HG02938 (cell line): ENCODE measurements around the gene TPR.
A peak's percentile ranks its signal among the peaks of the same experiment; 100 is the strongest.

Experiments used
- ATAC-seq: cut with Tn5 transposase; IDR thresholded peaks from one replicate; pipeline ENCODE4 v1.9.1; 2021; ENCODE audit warnings: mild to moderate bottlenecking, moderate library complexity; ENCODE audit not compliant: unreplicated experiment

Gene TPR

GRCh38 chr1:186291271-186291670 lies 83.8 kb downstream of the TPR start:
- ATAC-seq = no peak

DNA sequence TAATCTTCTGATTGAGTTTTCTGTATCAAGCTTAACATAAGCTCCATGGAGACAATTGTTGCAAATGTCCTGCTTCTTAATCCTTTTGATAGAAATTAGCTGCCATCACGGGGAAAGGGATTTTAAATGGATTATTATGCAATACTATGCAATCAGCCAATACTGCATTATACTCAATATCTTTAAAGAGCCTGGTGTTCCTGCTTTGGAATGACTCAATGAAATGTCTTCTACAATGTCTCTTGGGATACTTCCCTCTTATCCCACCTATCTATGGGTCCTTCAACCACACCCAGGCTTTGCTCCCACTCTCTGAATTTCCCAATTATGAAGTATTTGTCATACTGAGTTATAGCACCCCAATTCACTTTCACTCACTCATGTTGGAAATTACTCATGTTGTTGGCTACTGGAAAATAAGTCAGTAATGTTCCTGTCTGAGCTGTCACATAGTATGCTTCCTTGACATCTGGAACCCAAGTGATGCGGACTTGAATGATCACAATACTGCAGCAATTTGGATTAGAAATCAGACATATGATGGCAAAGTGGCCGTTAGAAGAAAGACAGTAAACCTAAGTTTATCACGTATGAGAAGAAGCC lies 85.0 kb downstream of the TPR start:
- no peak for ATAC-seq

DNA sequence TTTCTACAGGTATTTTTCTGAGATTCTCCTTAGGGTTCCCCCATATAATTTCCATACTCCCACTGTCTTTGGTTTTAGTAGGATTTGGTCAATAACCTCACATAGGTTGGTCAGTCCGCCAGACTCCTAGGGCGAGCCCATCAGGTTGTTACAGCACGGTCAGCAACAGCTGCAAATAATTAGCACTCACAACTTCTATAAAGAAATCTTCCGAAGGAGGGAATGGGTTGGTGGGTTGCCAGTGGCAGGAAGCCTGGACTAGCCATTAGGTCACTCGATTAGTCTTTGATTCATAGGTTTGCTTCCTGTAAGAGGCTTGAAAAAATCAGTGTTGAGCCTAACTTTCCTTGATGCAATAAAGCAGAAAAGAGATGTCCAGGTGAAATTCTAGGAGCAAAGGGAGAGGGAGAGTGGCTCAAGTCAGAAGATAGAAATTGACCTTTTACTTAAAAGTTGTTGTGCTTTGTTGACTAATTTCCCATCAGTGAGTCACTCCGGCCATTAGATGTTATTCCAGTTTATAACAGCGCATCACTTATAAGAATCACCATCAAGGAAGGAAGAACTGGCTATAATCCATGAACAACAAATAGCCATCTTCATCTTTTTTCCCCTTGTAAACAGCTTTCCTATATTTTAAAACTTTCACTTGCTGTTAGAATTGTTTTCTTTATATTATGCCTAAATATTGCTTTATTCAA lies 88.3 kb downstream of the TPR start:
- no peak for ATAC-seq

- peak; percentile 84 for ATAC-seq
Measured at GRCh38 chr1:186283374-186283773, 91.7 kb downstream of the TPR start.

- ATAC-seq = no peak
Measured at GRCh38 chr1:186282466-186282865, 92.6 kb downstream of the TPR start.

GRCh38 chr1:186275822-186276221 lies 99.2 kb downstream of the TPR start:
- no peak for ATAC-seq

GRCh38 chr1:186272486-186272885 lies 102.6 kb downstream of the TPR start:
- no peak for ATAC-seq

DNA sequence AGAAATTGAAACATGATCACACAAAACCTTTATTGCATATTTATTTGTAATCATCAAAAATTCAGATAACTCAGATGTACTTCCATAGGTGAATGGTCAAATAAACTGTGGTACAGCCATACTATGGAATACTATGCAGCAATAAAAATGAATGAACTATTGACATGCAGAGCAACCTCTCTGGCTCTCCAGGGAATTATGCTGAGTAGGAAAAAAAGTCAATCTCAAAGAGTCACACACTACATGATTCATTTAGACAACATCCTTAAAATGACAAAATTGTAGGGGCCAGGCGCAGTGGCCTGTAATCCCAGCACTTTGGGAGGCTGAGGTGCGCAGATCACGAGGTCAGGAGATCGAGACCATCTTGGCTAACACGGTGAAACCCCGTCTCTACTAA lies 104.0 kb downstream of the TPR start:
- no peak for ATAC-seq
